Measurements from ENCODE around the gene KPNA6. TPM values are rescaled to one million over a fixed set of nuclear protein-coding genes. Genes with fewer than 3 reads are reported as not detected.

Gene KPNA6
- total and polyA plus RNA-seq, 10 of the 15 experiments (the other 5 are each of a cell fraction or from before 2014, with no cell fraction given) = 11.1 to 55.6 (median 25.9) TPM

DNA sequence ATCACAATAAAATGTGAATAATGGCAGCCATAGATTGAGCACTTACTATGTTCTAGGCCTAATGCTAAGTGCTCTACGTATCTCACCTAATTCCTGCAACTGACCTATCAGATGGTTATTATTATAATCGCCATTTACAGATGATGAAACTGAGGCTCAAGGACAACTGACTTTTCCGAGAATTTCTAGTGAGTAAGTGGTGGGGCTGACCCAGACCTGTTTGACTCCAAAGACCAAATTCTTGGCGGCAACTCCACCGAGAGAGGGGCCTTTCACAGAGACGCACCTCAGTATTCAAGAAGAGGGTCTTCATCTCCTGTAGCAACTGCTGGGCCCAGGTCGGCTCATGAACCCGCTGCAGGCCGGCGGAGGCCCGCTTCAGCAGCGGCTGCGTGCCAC lies 113.7 kb downstream of the KPNA6 start:
- POLR2A ChIA-PET = interaction anchor here (1.0 to 1.3 kb wide), 3 partner anchors 19 to 114 kb away, joined by 3 to 4 read pairs (median 4); partner anchors contain the start of gene KPNA6
- peak overlapping the region; percentile 89 for H3K4me3 ChIP-seq
- peak overlapping the region; percentile 99 for H3K9ac ChIP-seq (ENCODE audit: control insufficient read depth, insufficient read depth, low read length)
- no TSS peak for BruUV-seq (replicated peaks)
- RAD21 ChIA-PET (ENCODE audit: unreplicated experiment) = interaction anchor here (1.0 to 2.0 kb wide), 7 partner anchors 11 to 114 kb away, joined by 3 to 10 read pairs (median 4); partner anchors contain the start of genes CCDC28B, HDAC1, KPNA6 and MARCKSL1
- peaks cover 12% of the 10 kb centered on the region for H3K4me1 ChIP-seq (ENCODE audit: control insufficient read depth, insufficient read depth, low read length)
- H3K79me2 ChIP-seq (ENCODE audit: control insufficient read depth, insufficient read depth, low read length) = peaks cover 29% of the 10 kb centered on the region
- FAIRE-seq (no peak), DNase-seq (ENCODE audit: low read depth, low spot score) (no peak), ATAC-seq (no peak)
- no peaks in the 10 kb centered on the region for H4K20me1 ChIP-seq (ENCODE audit: control insufficient read depth, insufficient read depth)
- 0 out of 2 replicates have a peak, but pooled peaks have one; percentile 1 for TF ChIP-seq PAX5 (IDR thresholded peaks at IDR 0.05; ENCODE audit: borderline replicate concordance, low read depth, low read length)
- TF ChIP-seq, protein P1, sequence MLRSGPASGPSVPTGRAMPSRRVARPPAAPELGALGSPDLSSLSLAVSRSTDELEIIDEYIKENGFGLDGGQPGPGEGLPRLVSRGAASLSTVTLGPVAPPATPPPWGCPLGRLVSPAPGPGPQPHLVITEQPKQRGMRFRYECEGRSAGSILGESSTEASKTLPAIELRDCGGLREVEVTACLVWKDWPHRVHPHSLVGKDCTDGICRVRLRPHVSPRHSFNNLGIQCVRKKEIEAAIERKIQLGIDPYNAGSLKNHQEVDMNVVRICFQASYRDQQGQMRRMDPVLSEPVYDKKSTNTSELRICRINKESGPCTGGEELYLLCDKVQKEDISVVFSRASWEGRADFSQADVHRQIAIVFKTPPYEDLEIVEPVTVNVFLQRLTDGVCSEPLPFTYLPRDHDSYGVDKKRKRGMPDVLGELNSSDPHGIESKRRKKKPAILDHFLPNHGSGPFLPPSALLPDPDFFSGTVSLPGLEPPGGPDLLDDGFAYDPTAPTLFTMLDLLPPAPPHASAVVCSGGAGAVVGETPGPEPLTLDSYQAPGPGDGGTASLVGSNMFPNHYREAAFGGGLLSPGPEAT (IDR thresholded peaks at IDR 0.05; ENCODE audit: low read depth) = no peak
- intact Hi-C loops (cut with micrococcal nuclease; ENCODE audit: unreplicated experiment) (no loop called here), in situ Hi-C loops (cut with MboI) (no loop called here)
- H3K27ac ChIP-seq (ENCODE audit: control insufficient read depth, insufficient read depth) = no peak overlapping the region; the same call in 1 of the 2 replicates
- H3K4me2 ChIP-seq (ENCODE audit: control insufficient read depth, insufficient read depth) = peak overlapping the region; percentile 92
- H3K36me3 ChIP-seq (ENCODE audit: control insufficient read depth in 2 of 2, insufficient read depth in 2 of 2, low read length in 1 of 2) = peaks cover 2 to 16% of the 10 kb centered on the region in 2 experiments
- no peaks in the 10 kb centered on the region for H3K9me3 ChIP-seq (replicated peaks; ENCODE audit: control insufficient read depth, insufficient read depth, low read length)
- H2AFZ ChIP-seq (ENCODE audit: control insufficient read depth, low read depth, low read length) = peak overlapping the region; percentile 89; the same call in 1 of the 2 replicates
- no peaks in the 10 kb centered on the region for H3K27me3 ChIP-seq (replicated peaks in 1 of 2; ENCODE audit: control insufficient read depth in 2 of 2, insufficient read depth in 2 of 2, low read length in 1 of 2)
- under 1% methylated on average over 13 of the region's 13 CpGs for WGBS (ENCODE audit: insufficient coverage, insufficient replicate concordance, low lambda C conversion rate, missing lambda C conversion rate)
- CTCF ChIA-PET = interaction anchor here (0.8 to 6.0 kb wide), 7 partner anchors 14 to 192 kb away, joined by 3 to 46 read pairs (median 5); partner anchors contain the start of genes FAM167B and HDAC1
- SMC1A ChIA-PET (ENCODE audit: uncharacterized antibody, unreplicated experiment) = interaction anchor here (1.0 to 2.0 kb wide), 5 partner anchors 20 to 95 kb away, joined by 3 to 11 read pairs (median 3); no protein-coding TSS in a partner anchor
